H1 (cell line): ENCODE data around the gene ELMO2.

Experiments used
- BCL11A ChIP-seq, 2 experiments: IDR thresholded peaks; one replicate each; pipeline ENCODE4 v1.6.1; 2011; ENCODE audit warnings: low read depth in 2 of 2, low read length in 2 of 2, mild to moderate bottlenecking in 2 of 2
- CBX5 ChIP-seq: fragments of 300-800, 300-1000 bp; sonication (generic); IDR thresholded peaks from 2 replicates; pipeline ENCODE4 v1.7.1; 2016; ENCODE audit warnings: antibody characterized with exemption, low read length, low read depth
- CHD2 ChIP-seq: IDR thresholded peaks from 2 replicates; pipeline ENCODE4 v1.6.1; 2012; ENCODE audit warnings: low read length, improper control_type of control experiment
- CREB1 ChIP-seq: IDR thresholded peaks from 2 replicates; pipeline ENCODE4 v1.6.1; 2012; ENCODE audit warnings: inconsistent platforms
- EZH2 ChIP-seq: fragments of 200-600 bp; sonication (generic); IDR thresholded peaks from 2 replicates; pipeline ENCODE4 v1.7.1; 2012; ENCODE audit warnings: low read depth, mild to moderate bottlenecking, moderate library complexity, low read length, inconsistent platforms; ENCODE audit not compliant: severe bottlenecking
- GTF2F1 ChIP-seq: IDR thresholded peaks from 2 replicates; pipeline ENCODE4 v1.6.1; 2012; ENCODE audit warnings: low read depth, low read length, improper control_type of control experiment, borderline replicate concordance
- HDAC6 ChIP-seq: IDR thresholded peaks from one replicate; pipeline ENCODE4 v1.7.1; 2012; ENCODE audit warnings: low read depth, mild to moderate bottlenecking, inconsistent platforms, low read length, moderate library complexity
- KDM1A ChIP-seq: fragments of 200-600, 300-600 bp; sonication (generic); IDR thresholded peaks from 2 replicates; pipeline ENCODE4 v1.7.1; 2016; ENCODE audit warnings: mild to moderate bottlenecking, low read length, borderline replicate concordance
- POLR2AphosphoS5 ChIP-seq: IDR thresholded peaks from 2 replicates; pipeline ENCODE4 v1.6.1; 2011; ENCODE audit warnings: low read depth, low read length
- RFX5 ChIP-seq: IDR thresholded peaks from 2 replicates; pipeline ENCODE4 v1.6.1; 2011; ENCODE audit warnings: low read depth, low read length, improper control_type of control experiment, borderline replicate concordance
- SIN3A ChIP-seq, 2 experiments: IDR thresholded peaks in 1 of 2; conservative IDR thresholded peaks in 1 of 2; 2 replicates each; pipeline ENCODE4 v1.6.1; 2011 to 2012; ENCODE audit warnings: low read length in 2 of 2, improper control_type of control experiment in 1 of 2, low read depth in 1 of 2, mild to moderate bottlenecking in 1 of 2
- SIRT6 ChIP-seq: IDR thresholded peaks from one replicate; pipeline ENCODE4 v1.7.1; 2012; ENCODE audit warnings: low read length, inconsistent platforms
- YY1 ChIP-seq: IDR thresholded peaks from 2 replicates; pipeline ENCODE4 v1.6.1; 2011; ENCODE audit warnings: low read depth, mild to moderate bottlenecking, low read length
- TF ChIP-seq, protein P1 (sequence below), 3 experiments: IDR thresholded peaks; 1 replicate in 2 of 3; 2 replicates in 1 of 3; pipeline versions ENCODE4 v1.5.1 to v1.6.1; 2011; ENCODE audit warnings: low read length in 3 of 3, mild to moderate bottlenecking in 3 of 3, inconsistent platforms in 2 of 3, low read depth in 1 of 3, moderate library complexity in 1 of 3; ENCODE audit not compliant: insufficient read depth in 1 of 3; ENCODE audit errors: control extremely low read depth in 1 of 3

DNA sequence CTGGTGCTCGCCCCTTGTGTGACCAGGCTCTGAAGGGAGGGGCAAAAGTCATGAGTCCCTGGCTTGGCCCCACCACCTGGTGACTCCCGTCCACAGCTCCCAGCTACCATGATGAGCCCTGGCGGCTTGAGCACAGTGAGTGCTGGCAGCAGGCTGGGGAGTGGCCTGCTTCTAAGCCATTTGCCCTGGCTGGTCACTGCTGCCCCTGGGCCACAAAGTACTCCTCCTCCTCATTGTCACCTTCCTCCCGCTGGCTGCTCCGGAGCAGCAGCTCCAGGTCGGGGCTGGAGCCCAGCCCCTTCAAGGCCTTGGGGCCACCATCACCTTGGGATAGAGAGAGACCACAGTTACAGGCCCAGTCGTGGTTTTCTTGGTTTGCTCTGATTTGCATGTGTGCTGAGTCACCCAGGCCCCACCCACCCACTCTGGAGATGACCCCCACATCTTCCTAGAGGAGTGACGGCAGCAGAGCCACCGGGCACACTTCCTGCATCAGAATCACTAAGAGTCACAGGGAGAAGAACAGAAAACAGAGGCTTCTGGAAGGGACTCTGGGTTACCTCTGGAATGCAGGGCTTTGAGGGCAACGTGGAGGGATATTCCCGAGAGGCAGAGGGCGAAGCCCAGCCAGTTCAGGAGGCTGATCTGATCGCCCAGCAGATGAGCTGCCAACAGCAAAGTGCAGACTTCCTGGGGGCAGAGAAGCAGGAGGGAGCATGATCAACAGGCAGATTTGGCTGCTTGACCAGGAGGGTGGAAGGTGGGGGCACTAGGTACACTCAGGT lies 56.0 kb downstream of the ELMO2 start:
- TF ChIP-seq, protein P1, sequence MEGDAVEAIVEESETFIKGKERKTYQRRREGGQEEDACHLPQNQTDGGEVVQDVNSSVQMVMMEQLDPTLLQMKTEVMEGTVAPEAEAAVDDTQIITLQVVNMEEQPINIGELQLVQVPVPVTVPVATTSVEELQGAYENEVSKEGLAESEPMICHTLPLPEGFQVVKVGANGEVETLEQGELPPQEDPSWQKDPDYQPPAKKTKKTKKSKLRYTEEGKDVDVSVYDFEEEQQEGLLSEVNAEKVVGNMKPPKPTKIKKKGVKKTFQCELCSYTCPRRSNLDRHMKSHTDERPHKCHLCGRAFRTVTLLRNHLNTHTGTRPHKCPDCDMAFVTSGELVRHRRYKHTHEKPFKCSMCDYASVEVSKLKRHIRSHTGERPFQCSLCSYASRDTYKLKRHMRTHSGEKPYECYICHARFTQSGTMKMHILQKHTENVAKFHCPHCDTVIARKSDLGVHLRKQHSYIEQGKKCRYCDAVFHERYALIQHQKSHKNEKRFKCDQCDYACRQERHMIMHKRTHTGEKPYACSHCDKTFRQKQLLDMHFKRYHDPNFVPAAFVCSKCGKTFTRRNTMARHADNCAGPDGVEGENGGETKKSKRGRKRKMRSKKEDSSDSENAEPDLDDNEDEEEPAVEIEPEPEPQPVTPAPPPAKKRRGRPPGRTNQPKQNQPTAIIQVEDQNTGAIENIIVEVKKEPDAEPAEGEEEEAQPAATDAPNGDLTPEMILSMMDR (IDR thresholded peaks at IDR 0.05; ENCODE audit: control extremely low read depth in 1 of 3, insufficient read depth in 1 of 3, low read depth in 1 of 3, low read length in 3 of 3), result no peak
- TF ChIP-seq RFX5, result no peak
- TF ChIP-seq EZH2, result no peak
- no peak for TF ChIP-seq HDAC6
- no peak for TF ChIP-seq KDM1A
- no peak for TF ChIP-seq CHD2
- TF ChIP-seq GTF2F1, result no peak
- no peak for TF ChIP-seq YY1
- TF ChIP-seq SIN3A (conservative IDR thresholded peaks at IDR 0.05 in 1 of 2, IDR thresholded peaks at IDR 0.05 in 1 of 2; ENCODE audit: low read depth in 1 of 2, low read length in 2 of 2), result no peak
- TF ChIP-seq POLR2AphosphoS5, result no peak
- no peak for TF ChIP-seq SIRT6
- no peak for TF ChIP-seq CBX5
- no peak for TF ChIP-seq CREB1
- TF ChIP-seq BCL11A (IDR thresholded peaks at IDR 0.05; ENCODE audit: low read depth in 2 of 2, low read length in 2 of 2), result no peak
